Measurements from ENCODE around the gene NF2.

Gene NF2

GRCh38 chr22:29726512-29727130, 123.2 kb downstream of the NF2 start:
- no peak for DNase-seq

GRCh38 chr22:29727131-29727523, 123.7 kb downstream of the NF2 start:
- peak; percentile 81 for DNase-seq

GRCh38 chr22:29729161-29729560, 125.7 kb downstream of the NF2 start:
- DNase-seq, result no peak

GRCh38 chr22:29731058-29731850, 127.8 kb downstream of the NF2 start:
- no peak for DNase-seq

DNA sequence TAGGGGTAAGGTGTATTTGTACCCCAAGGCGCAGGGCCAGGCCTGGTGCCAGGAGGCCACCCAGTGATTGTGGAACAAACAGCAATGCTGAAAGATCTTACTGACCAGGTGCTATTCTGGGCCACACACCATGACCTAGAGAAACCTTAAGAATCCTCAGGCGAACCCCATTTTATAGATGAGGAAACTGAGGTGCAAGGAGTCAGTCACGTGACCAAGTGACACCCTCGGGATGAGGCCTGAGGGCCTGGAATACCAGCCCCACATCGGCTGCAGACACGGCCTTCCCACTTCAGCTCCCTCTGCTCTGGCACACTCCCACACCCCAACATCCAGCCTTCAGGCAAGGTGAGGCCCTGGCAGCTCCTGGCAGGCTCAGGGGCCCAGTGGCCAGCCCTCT, 129.4 kb downstream of the NF2 start:
- DNase-seq, result no peak

DNA sequence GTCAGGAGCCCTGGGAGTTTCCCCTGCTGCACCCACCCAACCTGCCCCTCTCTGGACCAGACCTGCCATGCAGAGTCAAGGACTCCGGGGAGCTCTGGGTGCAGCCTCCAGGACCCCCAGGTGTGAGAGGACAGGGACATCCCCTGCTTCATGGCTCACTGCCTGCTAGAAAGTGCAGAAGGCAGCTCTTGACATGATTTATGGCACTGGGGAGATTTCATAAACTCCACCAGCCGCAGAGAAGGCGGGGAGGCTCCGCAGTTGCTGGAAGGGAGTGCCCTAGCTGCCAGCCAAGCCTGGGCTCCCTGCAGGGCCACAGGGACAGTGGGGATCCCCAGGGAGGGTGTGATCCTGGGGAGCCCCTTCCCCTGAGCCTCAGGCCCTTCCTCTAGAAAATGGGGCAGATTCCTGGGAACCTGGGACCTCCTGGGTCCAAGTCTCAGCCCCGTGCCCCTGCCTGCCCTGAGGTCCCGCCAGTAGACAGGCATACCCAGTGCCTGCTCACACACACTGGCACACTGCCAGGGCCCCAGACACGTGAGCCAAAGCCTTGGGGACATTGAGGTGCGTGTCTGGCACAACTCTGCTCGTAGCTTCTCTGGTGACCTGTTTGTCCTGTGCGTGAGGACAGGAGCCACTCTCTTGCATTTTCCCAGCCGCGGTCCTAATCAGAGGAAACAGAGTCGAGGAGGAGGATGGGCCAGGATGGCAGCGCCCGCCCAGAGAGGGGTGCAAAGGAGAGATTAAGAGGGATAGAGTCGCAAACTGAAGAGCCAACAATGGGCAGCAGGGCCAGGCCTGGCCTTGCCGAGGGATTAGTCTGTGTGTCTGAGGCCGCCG, 130.1 kb downstream of the NF2 start:
- DNase-seq, result peak; percentile 99

- DNase-seq, result peak; percentile 74
Observed at GRCh38 chr22:29734406-29734805, 131.0 kb downstream of the NF2 start.

- DNase-seq, result peak; percentile 49
Observed at GRCh38 chr22:29734838-29735237, 131.4 kb downstream of the NF2 start.

DNA sequence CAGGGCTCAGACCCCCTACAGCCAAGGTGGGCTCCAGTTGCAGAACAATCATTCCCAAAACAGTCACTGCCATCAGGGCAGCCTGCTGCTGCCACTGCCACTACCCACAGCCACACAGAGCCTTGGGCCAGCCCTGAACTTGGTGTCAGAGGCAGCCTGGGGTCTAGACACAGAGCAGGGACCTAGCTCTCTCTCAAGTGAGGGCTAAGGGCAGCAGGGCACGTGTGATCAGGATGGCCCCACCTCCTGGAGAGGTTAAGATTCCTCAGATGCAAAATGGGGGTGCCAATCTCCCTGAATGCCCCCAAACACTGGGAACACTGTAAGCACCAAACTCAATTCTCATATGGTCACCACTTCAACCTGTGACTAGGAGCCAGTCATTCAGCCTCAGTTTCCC, 132.0 kb downstream of the NF2 start:
- peak; percentile 57 for DNase-seq

- peak; percentile 73 for DNase-seq
Observed at GRCh38 chr22:29737251-29738117, 134.1 kb downstream of the NF2 start.

GRCh38 chr22:29738118-29738815, 134.8 kb downstream of the NF2 start:
- no peak for DNase-seq

GRCh38 chr22:29739346-29739875, 136.0 kb downstream of the NF2 start:
- DNase-seq, result no peak

DNA sequence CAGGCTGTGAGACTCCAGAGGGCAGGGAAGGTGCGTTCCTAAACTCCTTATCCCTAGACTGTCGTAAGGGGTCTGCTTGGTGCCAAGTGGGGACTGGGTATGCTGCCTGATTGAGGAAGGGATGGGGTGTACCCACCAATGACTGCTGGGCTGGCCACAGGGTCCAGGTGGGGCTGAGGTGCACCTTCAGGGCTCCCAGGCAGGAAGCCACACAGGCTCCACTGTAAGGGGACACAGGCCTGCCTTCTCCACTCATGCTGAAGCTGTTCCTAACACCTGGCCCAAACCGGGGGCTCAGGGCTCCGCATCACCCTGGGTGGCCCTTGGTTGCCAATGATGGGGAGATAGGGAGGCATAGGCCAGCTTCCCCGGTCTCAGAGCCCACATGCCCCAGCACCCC, 136.8 kb downstream of the NF2 start:
- no peak for DNase-seq

DNA sequence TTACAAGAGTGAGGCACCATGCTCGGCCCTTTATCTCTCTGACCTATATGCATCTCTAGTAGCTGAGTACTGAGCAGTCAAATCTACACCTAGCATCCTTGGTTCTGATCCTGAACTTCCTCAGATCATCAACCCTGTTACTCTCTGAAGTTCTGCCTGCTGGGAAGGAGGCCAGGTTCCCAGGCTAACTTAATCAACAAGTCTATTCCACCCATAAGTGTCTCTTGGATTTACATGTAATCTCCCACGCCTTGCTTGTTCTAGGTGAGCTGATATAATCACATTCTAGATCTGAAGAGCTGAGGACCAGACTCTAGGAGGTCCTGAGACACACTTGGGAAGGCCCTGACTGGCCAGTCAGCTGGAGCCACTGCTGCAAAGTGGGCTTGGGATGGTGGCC, 138.5 kb downstream of the NF2 start:
- DNase-seq, result no peak

GRCh38 chr22:29742326-29742725, 138.9 kb downstream of the NF2 start:
- DNase-seq, result no peak

DNA sequence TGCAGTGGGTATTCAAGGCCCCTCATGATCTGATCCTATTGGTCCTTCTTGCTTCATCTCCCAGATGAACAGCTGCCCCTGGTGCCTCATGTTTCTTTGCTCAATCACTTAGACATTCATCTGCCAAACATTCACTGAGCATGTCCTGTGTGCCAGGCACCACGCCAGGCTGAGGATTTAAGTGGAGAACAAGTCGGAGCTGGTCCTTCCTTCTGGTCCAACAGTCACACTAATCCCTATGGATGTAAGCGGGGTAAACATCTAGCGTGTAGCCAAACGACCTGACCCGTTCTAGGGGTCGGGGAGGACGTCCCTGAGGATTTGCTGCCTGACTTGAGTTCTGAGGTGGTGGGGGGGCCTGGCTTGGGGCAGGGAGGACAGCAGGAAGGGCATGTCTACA, 141.5 kb downstream of the NF2 start:
- DNase-seq, result no peak

- DNase-seq, result no peak
Observed at GRCh38 chr22:29747832-29748231, 144.4 kb downstream of the NF2 start.
